HepG2 (cell line): ENCODE results near the gene CDK2. TPM values are rescaled to one million over a fixed set of nuclear protein-coding genes. Genes with fewer than 3 reads are reported as not detected.

Experiments used
- ATF7 ChIP-seq, 2 experiments: fragments of 450-650 bp in 1 of 2; sonication (generic) in 1 of 2; formaldehyde crosslinking in 1 of 2; IDR thresholded peaks; 2 replicates each; pipeline versions ENCODE4 v1.4.0 to v1.6.1; 2016 to 2020; ENCODE audit warnings: antibody characterized with exemption in 1 of 2, mild to moderate bottlenecking in 1 of 2, missing genetic modification reagents in 1 of 2
- CEBPB ChIP-seq: IDR thresholded peaks from 2 replicates; pipeline ENCODE4 v1.6.1; 2011; ENCODE audit warnings: low read depth, low read length, improper control_type of control experiment, borderline replicate concordance
- CREB1 ChIP-seq, 2 experiments: fragments of 450-650 bp in 1 of 2; IDR thresholded peaks; 2 replicates each; pipeline ENCODE4 v1.6.1; 2016 to 2017; ENCODE audit warnings: control low read depth in 1 of 2, mild to moderate bottlenecking in 1 of 2, missing compliant biosample characterization in 1 of 2, missing genetic modification characterization in 1 of 2
- E2F1 ChIP-seq: sonication (generic); formaldehyde crosslinking; IDR thresholded peaks from 2 replicates; pipeline ENCODE4 v1.5.0; 2020; ENCODE audit warnings: missing genetic modification reagents
- FOSL2 ChIP-seq: sonication (generic); formaldehyde crosslinking; IDR thresholded peaks from 2 replicates; pipeline ENCODE4 v1.4.0; 2020; ENCODE audit warnings: missing genetic modification reagents
- GABPB1 ChIP-seq: IDR thresholded peaks from 2 replicates; pipeline ENCODE4 v1.6.1; 2016; ENCODE audit warnings: mild to moderate bottlenecking, missing genetic modification reagents, moderate library complexity, missing compliant biosample characterization
- GTF2F1 ChIP-seq: fragments of 150-350 bp; IDR thresholded peaks from 2 replicates; pipeline ENCODE4 v1.6.1; 2014; ENCODE audit warnings: low read length
- KLF15 ChIP-seq: sonication (generic); formaldehyde crosslinking; IDR thresholded peaks from 2 replicates; pipeline ENCODE4 v1.8.1; 2023; ENCODE audit warnings: borderline replicate concordance, mild to moderate bottlenecking, inconsistent platforms, missing genetic modification reagents, mixed read lengths
- MAFK ChIP-seq, 2 experiments: IDR thresholded peaks in 1 of 2; conservative IDR thresholded peaks in 1 of 2; 2 replicates each; pipeline ENCODE4 v1.6.1; 2011; ENCODE audit warnings: improper control_type of control experiment in 2 of 2, low read length in 2 of 2
- NFIB ChIP-seq: sonication (generic); formaldehyde crosslinking; IDR thresholded peaks from 2 replicates; pipeline ENCODE4 v1.9.0; 2021; ENCODE audit warnings: missing genetic modification reagents, mild to moderate bottlenecking, borderline replicate concordance
- REL ChIP-seq: sonication (generic); formaldehyde crosslinking; conservative IDR thresholded peaks from 2 replicates; pipeline ENCODE4 v1.8.0; 2022; ENCODE audit warnings: mild to moderate bottlenecking, missing genetic modification reagents, moderate library complexity
- RXRA ChIP-seq: sonication (generic); formaldehyde crosslinking; IDR thresholded peaks from 2 replicates; pipeline ENCODE4 v1.5.1; 2020; ENCODE audit warnings: missing genetic modification reagents
- SKI ChIP-seq: fragments of 450-650 bp; IDR thresholded peaks from one replicate; pipeline ENCODE4 v1.6.1; 2018; ENCODE audit warnings: mild to moderate bottlenecking; ENCODE audit not compliant: partially characterized antibody
- ZBTB7A ChIP-seq: sonication (generic); formaldehyde crosslinking; IDR thresholded peaks from 2 replicates; pipeline ENCODE4 v1.8.0; 2022; ENCODE audit warnings: mild to moderate bottlenecking, missing genetic modification reagents
- ZNF572 ChIP-seq: sonication (generic); formaldehyde crosslinking; IDR thresholded peaks from 2 replicates; pipeline ENCODE4 v1.5.1; 2020; ENCODE audit warnings: mild to moderate bottlenecking, missing genetic modification reagents
- ZNF605 ChIP-seq: sonication (generic); formaldehyde crosslinking; IDR thresholded peaks from 2 replicates; pipeline ENCODE4 v1.8.0; 2022; ENCODE audit warnings: mild to moderate bottlenecking, missing genetic modification reagents
- polyA plus RNA-seq, 8 experiments: library from polyadenylated mRNA; depleted of rRNA in 3 of 8; stranded (reverse) in 7 of 8; unstranded in 1 of 8; fragments of >200 nt; fragmentation: Illumina TruSeq in 4 of 8; extraction: Trizol in 4 of 8; gene quantifications; 2 replicates each; pipeline versions ENCODE4 v1.2.1 to v1.2.3, GENCODE V29; 2011 to 2016; ENCODE audit warnings: low read depth in 4 of 8, missing spikeins in 1 of 8, mixed read lengths in 1 of 8; ENCODE audit not compliant: insufficient read depth in 1 of 8
- total RNA-seq, 5 experiments: library from RNA; depleted of rRNA; stranded (reverse); fragments of >200 nt; fragmentation: Illumina TruSeq; extraction: Trizol; gene quantifications; 2 replicates each; pipeline ENCODE4 v1.2.3, GENCODE V29; 2016; ENCODE audit warnings: low read depth in 1 of 5
- TF ChIP-seq, protein P1 (sequence below): sonication (generic); formaldehyde crosslinking; IDR thresholded peaks from 2 replicates; pipeline ENCODE4 v1.4.0; 2020; ENCODE audit warnings: missing genetic modification reagents, borderline replicate concordance

The CDK2 gene
- total and polyA plus RNA-seq, 2 of the 13 experiments (the other 11 are each of a cell fraction or from before 2014, with no cell fraction given) = 47.5 to 52.6 TPM

GRCh38 chr12:55926738-55927587 lies 39.7 kb upstream of the CDK2 start (continued):
- no peak for TF ChIP-seq NFIB
- TF ChIP-seq CEBPB = no peak
- 0 out of 2 replicates have a peak, but pooled peaks have one; percentile 4 for TF ChIP-seq CREB1 (IDR thresholded peaks at IDR 0.05)
- no peak for TF ChIP-seq CREB1 (CRISPR knock-in tag; IDR thresholded peaks at IDR 0.05)
- TF ChIP-seq, protein P1, sequence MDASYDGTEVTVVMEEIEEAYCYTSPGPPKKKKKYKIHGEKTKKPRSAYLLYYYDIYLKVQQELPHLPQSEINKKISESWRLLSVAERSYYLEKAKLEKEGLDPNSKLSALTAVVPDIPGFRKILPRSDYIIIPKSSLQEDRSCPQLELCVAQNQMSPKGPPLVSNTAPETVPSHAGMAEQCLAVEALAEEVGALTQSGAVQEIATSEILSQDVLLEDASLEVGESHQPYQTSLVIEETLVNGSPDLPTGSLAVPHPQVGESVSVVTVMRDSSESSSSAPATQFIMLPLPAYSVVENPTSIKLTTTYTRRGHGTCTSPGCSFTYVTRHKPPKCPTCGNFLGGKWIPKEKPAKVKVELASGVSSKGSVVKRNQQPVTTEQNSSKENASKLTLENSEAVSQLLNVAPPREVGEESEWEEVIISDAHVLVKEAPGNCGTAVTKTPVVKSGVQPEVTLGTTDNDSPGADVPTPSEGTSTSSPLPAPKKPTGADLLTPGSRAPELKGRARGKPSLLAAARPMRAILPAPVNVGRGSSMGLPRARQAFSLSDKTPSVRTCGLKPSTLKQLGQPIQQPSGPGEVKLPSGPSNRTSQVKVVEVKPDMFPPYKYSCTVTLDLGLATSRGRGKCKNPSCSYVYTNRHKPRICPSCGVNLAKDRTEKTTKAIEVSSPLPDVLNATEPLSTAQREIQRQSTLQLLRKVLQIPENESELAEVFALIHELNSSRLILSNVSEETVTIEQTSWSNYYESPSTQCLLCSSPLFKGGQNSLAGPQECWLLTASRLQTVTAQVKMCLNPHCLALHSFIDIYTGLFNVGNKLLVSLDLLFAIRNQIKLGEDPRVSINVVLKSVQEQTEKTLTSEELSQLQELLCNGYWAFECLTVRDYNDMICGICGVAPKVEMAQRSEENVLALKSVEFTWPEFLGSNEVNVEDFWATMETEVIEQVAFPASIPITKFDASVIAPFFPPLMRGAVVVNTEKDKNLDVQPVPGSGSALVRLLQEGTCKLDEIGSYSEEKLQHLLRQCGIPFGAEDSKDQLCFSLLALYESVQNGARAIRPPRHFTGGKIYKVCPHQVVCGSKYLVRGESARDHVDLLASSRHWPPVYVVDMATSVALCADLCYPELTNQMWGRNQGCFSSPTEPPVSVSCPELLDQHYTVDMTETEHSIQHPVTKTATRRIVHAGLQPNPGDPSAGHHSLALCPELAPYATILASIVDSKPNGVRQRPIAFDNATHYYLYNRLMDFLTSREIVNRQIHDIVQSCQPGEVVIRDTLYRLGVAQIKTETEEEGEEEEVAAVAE = peak; percentile 76; the same call in 1 of the 2 replicates
- TF ChIP-seq MAFK (conservative IDR thresholded peaks at IDR 0.05 in 1 of 2, IDR thresholded peaks at IDR 0.05 in 1 of 2; ENCODE audit: low read length in 2 of 2) = no peak
- TF ChIP-seq E2F1 (CRISPR knock-in tag) = 0 out of 2 replicates have a peak, but pooled peaks have one; percentile 57
- TF ChIP-seq GTF2F1 = no peak
- TF ChIP-seq FOSL2 (CRISPR knock-in tag) = peak; percentile 19; the same call in 1 of the 2 replicates
- 0 out of 2 replicates have a peak, but pooled peaks have one; percentile 19 for TF ChIP-seq ZNF572 (CRISPR knock-in tag)
- peak; percentile 97 for TF ChIP-seq GABPB1 (CRISPR knock-in tag)
- TF ChIP-seq ZBTB7A = peak; percentile 86
- no peak for TF ChIP-seq REL (CRISPR knock-in tag)
- TF ChIP-seq SKI = no peak
- no peak for TF ChIP-seq ATF7 (IDR thresholded peaks at IDR 0.05)
- TF ChIP-seq ATF7 (CRISPR knock-in tag; IDR thresholded peaks at IDR 0.05) = no peak
- TF ChIP-seq RXRA (CRISPR knock-in tag) = no peak
- TF ChIP-seq KLF15 = 0 out of 2 replicates have a peak, but pooled peaks have one; percentile 39
- TF ChIP-seq ZNF605 (CRISPR knock-in tag) = peak; percentile 64; the same call in 1 of the 2 replicates
